Right renal pelvis (tissue), 4 donors: ENCODE data around the gene GLYAT. TPM values are rescaled to one million over a fixed set of nuclear protein-coding genes. Genes with fewer than 3 reads are reported as not detected.
"Not testable (repeated sequence)": the region's sequence is repeated elsewhere in the genome, so short reads cannot be mapped to it uniquely, and the experiment has no call there.

ENCODE experiments used
- DNase-seq, 4 donors: peaks; one replicate each; pipeline ENCODE4 v3.0.0-alpha.2; 2013; ENCODE audit warnings: low read depth in 4 of 4, low spot score in 3 of 4, missing footprints in 1 of 4
- polyA plus RNA-seq, 4 donors: library from polyadenylated mRNA; unstranded; fragments of 120-200 nt; gene quantifications; one replicate each; pipeline ENCODE4 v1.2.1, GENCODE V29; 2013; ENCODE audit not compliant: insufficient read length in 4 of 4

Gene GLYAT
- polyA plus RNA-seq, 4 donors, result 138 to 199 (median 158) TPM

DNA sequence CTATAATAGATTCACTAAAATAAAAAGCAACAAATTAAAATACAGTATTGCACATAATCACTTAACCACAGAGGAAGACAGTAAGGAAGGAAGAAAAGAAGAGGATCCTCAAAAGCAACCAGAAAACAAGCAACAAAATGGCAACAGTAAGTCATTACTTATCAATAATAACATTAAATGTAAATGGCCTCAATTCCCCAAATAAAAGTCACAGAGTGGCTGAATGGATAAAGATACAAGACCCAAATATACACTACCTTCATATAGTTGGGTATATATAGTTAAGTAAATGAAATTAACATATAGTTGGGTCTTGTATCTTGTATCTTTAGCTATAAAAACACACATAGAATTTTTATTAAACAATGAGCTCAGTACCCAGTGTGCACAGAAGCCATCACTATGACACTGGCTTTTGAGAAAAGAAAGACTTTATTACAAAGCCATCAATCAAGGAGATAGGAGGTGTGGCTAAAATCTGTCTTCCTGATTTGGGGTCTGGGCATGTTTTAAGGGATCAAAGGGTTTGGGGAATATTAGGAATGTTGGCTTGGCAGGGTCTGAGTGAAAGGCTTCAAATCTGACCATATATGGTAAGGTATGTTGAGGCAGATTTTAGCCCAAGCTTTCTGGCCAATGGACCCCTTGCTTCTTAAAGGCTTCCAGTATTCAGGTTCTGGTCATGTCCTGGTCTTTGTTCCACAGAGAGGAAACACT lies 13.4 kb upstream of the GLYAT start:
- no peak for DNase-seq

DNA sequence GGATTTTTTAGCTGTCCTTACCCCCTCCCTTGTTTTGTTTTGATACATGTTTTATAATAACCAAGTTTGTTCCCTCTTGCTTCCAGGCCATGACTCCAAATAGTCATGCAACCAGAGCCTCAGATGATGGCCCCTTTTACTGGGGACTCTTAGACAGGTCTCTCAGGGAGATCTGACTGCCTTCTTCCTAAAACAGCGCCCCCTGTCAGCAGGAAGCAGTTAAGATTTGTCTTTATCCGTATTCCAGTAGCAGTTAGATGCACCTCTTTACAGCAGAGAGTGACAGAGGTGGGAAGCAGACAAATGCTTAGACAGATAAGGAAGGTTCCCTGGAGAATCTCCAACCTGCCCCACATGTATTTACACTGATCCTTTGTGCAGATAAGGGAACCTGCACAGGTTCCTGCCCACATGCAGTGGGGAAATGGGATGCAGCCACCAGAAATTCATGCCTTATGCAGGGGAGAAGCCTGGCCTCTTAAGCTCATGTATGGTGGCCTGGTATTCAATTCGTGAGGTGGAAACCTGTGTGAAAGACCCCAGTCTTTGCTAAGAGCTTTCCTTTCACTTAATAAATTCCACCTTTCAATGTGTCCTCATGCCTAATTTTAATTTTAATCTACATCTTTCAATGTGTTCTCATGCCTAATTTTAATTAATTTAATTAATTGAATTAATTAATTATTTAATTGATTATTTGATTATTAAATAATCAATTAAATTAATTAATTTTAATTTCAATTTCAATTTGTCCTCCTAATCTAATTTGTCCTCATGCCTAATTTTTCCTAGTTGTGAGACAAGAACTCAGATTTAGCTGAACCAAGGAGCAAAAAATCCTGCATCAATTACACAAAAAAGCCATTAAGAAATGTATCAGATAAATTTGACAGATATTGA lies 11.5 kb upstream of the GLYAT start:
- no peak for DNase-seq

DNA sequence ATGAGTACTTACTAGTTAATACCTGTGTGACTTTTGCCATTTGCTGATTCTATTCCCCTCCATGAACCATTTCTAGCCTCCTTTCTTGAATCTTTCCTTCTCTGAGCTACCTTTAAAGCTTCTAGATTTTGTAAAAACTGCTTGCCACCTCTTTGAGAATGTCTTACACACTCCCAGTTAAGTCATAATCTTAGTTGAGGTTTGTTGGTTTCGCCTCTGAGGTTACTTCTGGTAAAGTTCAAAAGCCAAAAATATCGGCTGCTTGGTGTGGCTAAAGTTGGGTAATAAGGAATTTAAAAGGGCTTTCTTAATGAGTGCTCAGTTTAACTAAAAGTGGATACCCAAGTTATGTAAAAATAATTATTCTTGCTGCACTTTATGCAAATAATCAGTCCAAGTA lies 10.4 kb upstream of the GLYAT start:
- no peak for DNase-seq

DNA sequence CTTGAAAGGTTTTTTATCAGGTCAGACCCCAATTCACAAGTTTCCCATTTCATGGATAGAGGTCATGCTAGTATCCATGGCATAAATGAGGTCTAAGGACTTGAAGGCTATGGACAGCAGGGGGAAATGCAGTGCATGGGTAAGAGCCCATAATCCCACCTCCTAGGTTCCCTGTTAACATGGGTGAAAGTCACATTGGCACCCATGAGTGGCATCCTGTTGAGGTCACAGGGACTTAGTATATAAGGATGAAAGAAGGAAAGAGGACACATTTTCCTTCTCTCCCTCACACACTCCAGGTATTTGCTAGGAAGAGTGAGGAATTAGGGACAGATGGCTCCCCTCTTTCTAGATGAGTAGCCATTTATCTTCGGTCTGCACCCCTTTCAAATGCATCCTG lies 9.4 kb upstream of the GLYAT start:
- no peak for DNase-seq

DNA sequence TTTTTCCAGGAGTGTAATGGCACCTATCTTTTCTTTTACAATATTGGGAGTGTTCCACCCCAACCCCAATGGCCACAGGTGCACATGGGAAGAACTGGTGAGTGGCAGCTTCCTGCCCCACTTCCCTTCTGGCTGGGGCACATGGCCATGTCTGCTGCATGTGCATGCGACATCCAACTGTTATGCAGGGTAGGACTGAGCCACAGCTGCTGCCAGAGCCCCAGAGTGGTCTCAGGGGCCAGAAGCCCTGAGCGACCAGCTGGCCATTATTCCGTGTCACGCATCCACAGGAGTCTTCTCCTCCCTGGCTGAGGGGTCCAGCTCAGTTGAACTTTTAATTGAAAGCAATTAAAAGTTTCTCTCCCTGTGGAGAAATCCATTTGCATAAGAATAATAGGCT lies 8.7 kb upstream of the GLYAT start:
- no peak for DNase-seq

DNA sequence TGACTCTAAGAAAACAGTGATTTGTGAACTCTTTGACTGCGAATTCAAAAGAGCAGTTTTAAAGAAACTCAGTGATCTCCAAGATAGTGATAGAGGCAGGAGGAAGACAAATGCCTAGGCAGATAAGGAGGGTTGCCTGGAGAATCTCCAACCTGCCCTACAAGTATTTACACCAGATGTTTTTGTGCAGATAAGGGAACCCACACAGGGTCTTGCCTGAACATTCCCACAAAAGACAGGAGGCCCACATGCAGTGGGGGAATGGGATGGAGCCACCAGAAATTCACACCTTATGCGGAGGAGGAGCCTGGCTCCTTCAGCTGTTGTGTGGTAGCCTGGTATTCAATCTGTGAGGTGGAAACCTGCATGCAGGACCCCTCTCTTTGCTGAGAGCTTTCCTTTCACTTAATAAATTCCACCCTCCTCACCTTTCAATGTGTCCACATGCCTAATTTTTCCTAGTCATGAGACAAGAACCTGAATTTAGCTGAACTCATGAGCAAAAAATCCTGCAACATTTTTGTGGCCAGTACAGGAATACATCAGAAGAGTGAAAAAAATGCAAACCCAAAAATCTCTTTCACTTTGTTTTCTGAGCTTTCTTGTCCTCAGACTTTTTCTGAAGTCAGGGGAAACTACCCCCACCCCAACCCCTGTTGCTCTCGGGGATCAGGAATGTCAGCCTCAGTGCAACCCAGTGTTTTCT lies 8.1 kb upstream of the GLYAT start:
- no peak for DNase-seq

DNA sequence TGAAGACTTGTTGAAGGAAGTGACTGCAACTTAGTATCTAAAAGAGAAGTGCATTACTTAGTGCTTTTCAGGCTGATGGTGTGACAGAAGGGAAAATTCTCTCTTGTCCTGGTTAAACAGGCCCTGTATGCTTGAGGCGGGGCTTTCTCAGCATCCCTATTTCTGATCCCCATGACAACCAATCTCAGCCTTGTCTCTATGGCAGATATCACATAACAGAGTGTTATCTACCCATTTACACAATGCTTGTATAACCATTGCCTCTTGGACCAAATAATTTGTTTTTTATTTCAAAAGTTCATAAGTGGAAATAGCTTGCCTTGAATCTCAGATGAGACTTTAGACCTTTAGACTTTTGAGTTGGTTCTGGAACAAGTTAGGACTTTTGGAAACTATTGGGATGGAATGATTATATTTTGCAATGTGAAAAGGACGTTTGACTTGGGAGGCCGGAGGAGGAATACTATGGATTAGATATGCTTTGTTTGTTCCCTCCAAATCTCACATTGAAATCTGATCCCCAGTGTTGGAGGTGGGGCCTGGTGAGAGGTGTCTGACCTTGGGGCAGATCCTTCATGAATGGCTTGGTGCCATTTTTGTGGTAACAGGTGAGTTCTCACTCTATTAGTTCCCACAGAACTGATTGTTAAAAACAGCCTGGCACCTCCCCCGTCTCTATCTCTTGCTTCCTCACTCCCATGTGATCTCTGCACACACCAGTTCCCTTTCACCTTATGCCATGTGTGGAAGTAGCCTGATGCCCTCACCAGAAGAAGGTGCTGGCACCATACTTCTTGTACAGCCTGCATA lies 3.1 kb upstream of the GLYAT start:
- DNase-seq, result no peak

DNA sequence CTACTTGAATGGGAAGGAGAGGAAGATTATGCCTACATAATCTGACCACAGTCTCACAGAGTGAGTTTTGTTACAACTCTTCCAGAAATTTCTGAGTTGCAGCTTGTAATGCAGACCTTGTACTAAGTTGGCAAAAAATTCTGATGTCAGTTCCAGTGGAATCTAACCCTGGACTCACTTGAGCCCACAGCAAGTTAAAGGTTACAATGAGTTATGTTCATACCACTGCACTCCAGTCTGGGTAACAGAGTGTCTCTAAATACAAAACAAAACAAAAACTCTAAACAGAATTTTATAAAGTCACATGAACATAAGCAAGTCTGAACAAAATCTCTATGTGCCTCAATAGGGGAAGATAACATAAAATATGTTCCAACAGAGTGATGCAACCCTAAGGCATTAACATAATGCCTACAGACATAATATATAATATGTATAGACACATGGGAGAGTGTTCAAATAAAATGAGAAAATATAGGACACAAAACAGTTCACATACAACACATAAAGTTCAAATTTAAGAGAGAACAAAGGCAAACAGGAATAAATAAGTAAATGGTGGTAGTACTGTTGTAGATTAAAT lies 1.1 kb downstream of the GLYAT start:
- DNase-seq, result no peak

DNA sequence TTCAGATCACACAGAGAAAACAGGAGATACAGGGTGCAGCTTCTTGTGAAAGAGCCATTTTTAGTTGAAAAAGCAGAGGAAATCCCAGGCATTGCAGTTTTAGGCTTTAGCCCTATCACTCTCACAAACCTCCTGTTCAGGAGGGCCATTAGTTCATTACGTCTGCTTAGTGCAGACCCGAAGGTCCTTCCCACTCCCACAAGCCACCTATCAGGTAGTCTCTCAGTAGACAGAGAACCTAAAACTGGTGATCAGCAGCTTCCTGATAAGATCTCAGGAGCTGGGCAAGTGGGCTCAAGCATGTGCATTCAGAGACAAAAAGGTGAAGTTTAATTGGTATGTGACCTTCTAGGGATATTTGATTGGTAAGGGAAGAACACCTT lies 4.3 kb downstream of the GLYAT start:
- DNase-seq, result no peak

DNA sequence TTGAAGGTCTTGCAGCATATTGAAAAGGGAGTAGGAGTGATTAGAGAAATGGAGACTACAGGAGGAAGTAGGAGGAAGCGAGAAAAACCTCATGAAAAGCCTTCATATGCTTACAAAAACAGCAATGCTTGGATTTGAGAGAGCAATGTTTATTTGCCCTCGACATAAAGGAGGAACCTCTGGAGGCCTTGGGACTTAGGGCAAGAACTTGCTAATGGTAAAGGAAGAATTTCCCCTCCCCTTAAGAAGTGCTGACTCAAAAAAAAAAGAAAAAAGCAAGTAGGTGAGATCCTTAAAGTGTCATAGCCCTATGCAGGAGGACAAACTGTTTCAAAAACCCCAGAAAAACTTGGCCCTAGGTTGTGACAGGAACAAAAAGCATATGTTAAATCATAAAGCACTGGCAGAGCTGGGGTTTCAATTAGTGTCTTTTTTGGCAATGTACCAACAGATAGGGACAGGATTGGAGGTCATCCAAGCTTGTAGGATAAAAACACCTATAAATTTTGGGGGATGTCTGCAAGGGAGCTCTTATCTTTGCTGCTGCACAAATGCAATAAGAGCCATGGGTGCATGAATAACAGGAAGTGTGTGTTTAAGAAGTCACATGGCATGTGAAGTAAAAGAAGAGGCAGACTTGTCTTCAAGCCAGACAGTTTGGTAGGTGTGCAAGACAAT lies 4.9 kb downstream of the GLYAT start:
- no peak for DNase-seq

DNA sequence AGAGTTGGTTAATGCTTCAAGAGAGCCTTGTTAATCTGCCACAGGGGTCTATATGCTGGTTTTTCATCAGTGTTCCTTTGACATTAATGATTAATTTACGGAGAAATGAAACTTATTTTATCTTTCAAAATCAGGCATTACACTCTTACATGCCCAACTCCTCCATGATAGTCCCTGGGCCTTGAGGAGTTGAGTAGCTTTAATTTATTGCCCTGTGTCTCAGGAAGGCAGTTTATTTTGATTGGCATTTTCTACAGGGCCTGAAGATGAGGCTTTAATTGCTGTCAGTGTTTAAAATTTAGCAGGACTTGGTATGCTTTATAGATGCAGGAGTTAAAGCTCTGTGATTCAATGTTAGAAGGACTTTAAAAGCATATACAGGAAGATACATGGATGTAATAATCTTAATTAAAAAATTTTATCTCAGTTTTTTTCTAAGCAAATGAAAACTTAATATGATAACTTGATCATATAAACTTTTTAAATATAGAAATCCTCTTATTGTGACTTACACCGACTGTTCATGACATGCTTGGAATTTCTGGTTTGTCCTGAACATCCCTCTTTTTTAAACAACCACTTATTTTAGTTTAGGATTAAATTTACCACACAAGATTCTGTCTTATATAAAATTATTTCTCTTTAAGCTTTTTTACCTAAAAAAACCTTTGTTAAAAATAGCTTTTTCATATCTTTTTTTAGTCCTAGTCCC lies 12.2 kb downstream of the GLYAT start:
- no peak for DNase-seq

DNA sequence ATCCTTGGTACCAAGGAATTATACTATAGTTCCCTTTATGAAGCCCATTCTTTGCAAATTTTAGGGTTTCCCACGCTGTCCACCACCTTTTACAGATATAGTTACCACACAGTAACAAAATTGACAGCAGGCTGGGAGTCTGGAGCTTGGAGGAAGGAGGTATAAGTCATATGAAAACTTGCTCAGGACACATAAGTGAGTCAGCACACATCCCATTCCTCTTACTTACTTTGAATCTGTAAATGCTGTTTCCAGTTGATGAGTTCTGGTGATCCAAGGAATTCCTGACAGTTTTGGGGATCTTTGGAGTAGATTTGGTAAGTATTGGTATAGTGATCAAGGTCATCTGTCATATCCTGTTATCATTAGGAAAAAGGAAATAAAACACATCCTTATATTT lies 19.2 kb downstream of the GLYAT start:
- no peak for DNase-seq

DNA sequence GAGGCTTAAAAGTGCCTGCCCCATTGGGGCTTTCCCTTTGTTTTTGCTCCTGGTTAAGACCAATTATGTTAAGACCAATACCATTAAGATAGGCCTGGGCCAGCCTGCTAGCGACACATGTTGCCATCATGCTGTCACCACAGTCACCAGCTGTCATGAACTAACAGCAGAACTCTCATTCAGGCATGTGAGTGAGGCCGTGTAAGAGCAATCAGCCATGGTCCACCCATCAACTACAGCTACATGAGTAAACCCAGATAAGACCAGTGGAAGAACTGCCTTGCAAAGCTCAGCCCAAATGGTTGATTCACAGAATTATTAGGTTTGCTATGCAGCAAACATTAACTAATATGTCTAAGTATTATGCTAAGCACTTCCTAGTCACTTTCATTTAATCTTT lies 19.9 kb downstream of the GLYAT start:
- DNase-seq, result no peak

DNA sequence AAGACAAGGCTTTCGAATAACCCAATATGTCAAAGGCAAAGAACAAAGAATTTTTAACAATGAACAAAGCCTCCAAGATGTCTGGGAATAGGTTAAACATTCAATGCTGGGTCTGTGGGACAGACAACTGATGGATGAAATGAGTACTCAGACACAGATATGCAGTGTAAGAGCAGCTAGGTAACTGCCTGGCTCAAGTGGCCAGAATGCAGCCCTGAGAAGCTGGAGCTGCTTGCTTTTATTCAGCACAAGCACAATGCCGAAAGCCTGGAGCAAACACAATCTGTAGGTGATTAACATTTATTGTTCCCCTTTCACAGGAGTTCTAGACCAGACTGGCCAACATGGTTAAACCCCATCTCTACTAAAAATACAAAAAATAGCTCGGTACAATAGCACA lies 24.0 kb downstream of the GLYAT start:
- DNase-seq, result no peak

DNA sequence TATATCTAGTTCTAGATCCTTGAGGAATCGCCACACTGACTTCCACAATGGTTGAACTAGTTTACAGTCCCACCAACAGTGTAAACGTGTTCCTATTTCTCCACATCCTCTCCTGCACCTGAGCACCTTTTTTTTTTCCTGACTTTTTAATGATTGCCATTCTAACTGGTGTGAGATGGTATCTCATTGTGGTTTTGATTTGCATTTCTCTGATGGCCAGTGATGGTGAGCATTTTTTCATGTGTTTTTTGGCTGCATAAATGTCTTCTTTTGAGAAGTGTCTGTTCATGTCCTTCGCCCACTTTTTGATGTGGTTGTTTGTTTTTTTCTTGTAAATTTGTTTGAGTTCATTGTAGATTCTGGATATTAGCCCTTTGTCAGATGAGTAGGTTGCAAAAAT lies 34.9 kb downstream of the GLYAT start:
- not testable (repeated sequence) for DNase-seq

DNA sequence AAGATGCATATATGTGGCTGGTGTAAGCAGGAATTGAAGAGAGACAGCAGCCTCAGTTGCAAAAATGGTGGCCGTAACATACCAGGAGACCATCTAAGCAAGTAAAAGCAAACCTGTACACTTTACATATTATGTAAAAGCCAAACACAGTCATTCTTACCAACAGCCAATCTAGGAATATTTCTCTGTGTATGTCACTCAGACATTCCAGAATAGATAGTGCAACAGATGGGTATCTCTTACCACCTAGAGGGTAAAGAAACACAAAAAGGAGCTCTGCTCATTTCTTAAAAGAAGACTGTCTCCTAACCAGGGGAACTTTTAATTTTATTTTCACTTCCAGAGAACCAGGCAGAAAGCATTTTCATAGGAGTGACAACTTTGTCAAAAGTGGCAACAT lies 38.7 kb downstream of the GLYAT start:
- DNase-seq, result no peak

DNA sequence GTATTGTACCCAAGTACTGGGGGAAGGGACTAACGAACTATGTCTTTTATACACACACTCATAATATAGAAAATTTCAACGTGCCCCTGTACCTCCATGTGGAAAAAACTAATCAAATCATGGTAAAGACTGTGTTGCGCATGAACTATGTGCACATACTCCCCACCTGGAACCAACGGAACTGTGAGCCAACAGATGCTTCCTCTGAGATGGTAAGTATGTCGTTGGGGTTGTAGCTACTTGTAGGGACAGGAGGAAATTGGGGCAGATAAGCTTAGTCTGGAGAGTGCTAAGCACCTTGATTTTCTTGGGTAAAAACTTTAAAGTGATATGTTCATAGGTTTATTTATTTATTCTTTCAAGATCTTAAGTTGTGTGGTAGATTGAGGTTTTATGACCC lies 40.1 kb downstream of the GLYAT start:
- no peak for DNase-seq

DNA sequence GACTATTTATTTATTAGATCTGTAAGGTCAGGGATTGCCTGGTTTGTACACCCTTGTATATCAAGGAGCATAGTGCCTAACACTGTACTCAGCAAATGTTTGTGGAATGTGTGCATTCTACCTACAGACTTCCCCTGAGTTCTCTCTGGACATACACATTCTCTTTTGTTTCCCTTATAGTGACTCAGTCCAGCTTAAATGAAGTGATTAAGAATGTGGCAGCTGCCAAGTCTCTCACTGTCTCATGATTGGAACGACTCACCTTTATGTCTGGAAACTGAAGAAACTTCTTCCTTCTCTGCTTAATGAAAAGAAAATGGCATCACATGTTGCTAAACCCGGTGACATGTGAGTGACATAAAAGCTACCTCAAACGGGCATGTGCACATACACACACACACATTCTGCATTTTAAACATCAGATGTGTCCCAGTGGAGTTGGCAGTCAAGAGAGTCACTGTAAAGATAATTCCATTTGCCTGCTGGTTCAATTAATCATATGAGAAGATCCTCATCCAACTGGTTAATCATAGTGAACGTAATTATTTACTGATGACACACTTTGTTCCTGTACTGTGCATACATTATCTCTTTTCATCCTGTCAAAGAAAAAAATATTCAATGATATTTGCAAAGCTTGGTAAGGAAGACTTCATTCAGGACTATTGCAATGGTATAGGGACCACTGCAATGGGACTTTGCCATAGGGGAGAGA lies 42.8 kb downstream of the GLYAT start:
- DNase-seq, result no peak
